Stimulated activated naive B cell treated with anti-CD40 and anti-IgM and Interleukin-4, amounts not matched to agents 10 μg/mL and 1 μg/mL and 100 μg/mL, for 72 hours (primary cell): ENCODE data around the gene FAM240B.

ENCODE experiments used
- ATAC-seq, 2 donors: fragments of 150-1000 bp; cut with Tn5 transposase; replicated peaks; 2 replicates each; pipeline ENCODE4 v1.10.0; 2021; ENCODE audit warnings: moderate library complexity in 1 of 2
- DNase-seq: peaks from one replicate; pipeline ENCODE4 v3.0.0; 2021
- H3K27ac Mint-ChIP-seq: one replicate; pipeline ENCODE4 v1.8.0; 2022; ENCODE audit warnings: mild to moderate bottlenecking, mixed read lengths
- H3K27me3 Mint-ChIP-seq, 2 donors: one replicate each; pipeline ENCODE4 v1.8.0; 2022; ENCODE audit warnings: mixed read lengths in 2 of 2
- H3K36me3 Mint-ChIP-seq, 2 donors: one replicate each; pipeline ENCODE4 v1.8.0; 2022; ENCODE audit warnings: mixed read lengths in 2 of 2, mild to moderate bottlenecking in 1 of 2
- H3K4me1 Mint-ChIP-seq, 2 donors: one replicate each; pipeline ENCODE4 v1.8.0; 2022; ENCODE audit warnings: mixed read lengths in 2 of 2, mild to moderate bottlenecking in 1 of 2
- H3K4me3 Mint-ChIP-seq, 2 donors: one replicate each; pipeline ENCODE4 v1.8.0; 2022; ENCODE audit warnings: mild to moderate bottlenecking in 2 of 2, mixed read lengths in 2 of 2, moderate library complexity in 1 of 2
- H3K9me3 Mint-ChIP-seq, 2 donors: one replicate each; pipeline ENCODE4 v1.8.0; 2022; ENCODE audit warnings: mixed read lengths in 2 of 2, mild to moderate bottlenecking in 1 of 2

FAM240B gene

DNA sequence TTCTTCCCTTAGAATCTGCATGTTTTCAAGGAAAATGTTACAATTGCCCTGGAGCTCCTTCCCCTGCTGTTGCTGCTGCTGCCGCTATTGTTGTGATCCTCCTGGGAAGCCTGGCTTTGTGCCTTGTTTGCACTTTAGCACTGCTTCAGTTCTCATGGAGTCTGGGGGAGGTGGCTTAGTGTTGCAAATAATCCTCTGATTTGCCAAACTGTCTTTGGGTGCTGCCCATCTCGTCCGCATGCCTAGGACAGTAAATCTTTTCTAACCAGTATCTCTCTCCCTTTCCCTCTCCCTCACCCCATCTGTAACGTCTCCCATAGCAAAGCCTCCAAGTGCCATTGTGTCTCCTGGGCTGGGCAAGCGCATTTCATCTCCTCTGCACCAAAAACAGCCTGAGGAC is 30.3 kb downstream of the FAM240B start:
- H3K27ac Mint-ChIP-seq, result no peak overlapping the region
- no peaks in the 10 kb centered on the region for H3K36me3 Mint-ChIP-seq
- H3K4me3 Mint-ChIP-seq, result no peak overlapping the region
- DNase-seq, result no peak
- ATAC-seq, result no peak
- H3K9me3 Mint-ChIP-seq, result no peaks in the 10 kb centered on the region
- H3K27me3 Mint-ChIP-seq, result peaks cover 17% of the 10 kb centered on the region in 2 donors
- H3K4me1 Mint-ChIP-seq, result peaks cover 0 to 1% of the 10 kb centered on the region in 2 donors

DNA sequence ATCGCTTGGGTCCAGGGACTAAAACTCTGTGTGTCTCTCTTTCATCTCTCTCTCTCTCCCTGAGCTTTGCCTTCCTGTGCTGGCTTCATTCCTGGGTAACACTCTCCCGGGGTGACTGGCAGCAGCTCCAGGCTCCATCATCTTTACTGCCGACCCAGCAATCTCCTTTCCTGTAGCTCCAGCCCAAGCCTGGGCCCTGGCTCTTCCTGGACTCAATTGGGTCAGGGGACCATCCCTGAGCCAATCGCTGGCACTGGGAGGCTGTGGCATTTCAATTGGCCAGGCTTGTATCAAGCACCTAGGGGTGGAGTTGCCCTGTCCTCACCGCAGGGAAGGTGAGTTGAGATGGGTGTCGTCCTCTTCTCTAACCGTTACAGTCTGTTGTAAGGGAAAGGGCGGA is 31.9 kb downstream of the FAM240B start:
- Mint-ChIP-seq H3K4me3 (no peak overlapping the region), H3K9me3 (no peaks in the 10 kb centered on the region), H3K27ac (no peak overlapping the region), H3K27me3 (peaks cover 7 to 17% of the 10 kb centered on the region in 2 donors), H3K4me1 (peaks cover 0 to 1% of the 10 kb centered on the region in 2 donors), H3K36me3 (no peaks in the 10 kb centered on the region)
- ATAC-seq, result no peak
- DNase-seq, result no peak

DNA sequence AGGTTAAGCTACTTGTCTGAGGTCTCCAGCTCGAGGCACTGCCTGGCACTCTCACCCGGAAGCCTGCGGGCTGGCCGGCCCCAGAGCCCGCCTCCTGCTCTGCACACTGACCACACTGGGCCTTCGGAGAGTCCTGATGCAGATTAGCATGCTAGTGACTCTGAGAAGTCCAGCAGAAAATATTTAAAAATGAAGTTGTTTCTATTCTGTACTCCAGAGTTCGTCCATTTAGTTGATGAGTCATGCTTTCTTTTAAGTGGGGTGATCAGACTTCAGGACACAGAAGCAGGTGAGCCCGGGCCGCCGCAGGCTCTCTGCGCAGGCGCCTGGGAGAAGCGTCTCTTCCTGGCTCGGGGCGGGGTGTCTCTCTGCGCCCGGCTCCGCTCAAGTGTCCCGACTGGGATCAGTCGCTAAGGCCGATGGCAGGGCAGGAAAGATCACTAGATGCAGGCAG is 32.5 kb downstream of the FAM240B start:
- no peak overlapping the region for H3K27ac Mint-ChIP-seq

DNA sequence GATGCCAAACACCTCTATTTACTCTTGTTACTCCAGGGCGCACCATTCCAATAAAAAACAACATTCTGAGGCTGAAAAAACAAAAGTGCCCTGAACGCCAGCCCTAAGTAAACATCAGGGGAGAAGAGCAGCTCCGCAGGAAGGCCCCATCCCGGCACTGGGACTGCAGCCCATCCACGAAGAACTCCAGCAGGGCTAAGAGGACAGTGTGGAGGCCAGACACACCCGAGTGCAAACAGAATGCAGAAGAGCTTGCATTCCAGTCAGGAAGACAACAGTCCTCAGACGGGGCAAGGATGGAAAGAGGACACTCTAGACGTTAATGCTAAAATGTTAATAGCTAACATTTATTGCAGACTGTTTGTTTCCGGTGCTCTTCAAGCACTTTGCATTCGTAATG is 33.0 kb downstream of the FAM240B start:
- H3K4me1 Mint-ChIP-seq, result peaks cover 0 to 1% of the 10 kb centered on the region in 2 donors
- DNase-seq (no peak), ATAC-seq (no peak)
- H3K4me3 Mint-ChIP-seq, result peak overlapping the region; percentile 58 to 77
- H3K36me3 Mint-ChIP-seq, result no peaks in the 10 kb centered on the region
- no peaks in the 10 kb centered on the region for H3K9me3 Mint-ChIP-seq
- H3K27me3 Mint-ChIP-seq, result peaks cover 6 to 17% of the 10 kb centered on the region in 2 donors
- H3K27ac Mint-ChIP-seq, result no peak overlapping the region

More for the DNA sequence above, 32.5 kb downstream of the FAM240B start:
- Mint-ChIP-seq H3K4me3 (peak overlapping the region; percentile 58 to 77), H3K36me3 (no peaks in the 10 kb centered on the region), H3K4me1 (peaks cover 0 to 1% of the 10 kb centered on the region in 2 donors), H3K9me3 (no peaks in the 10 kb centered on the region), H3K27me3 (peaks cover 6 to 17% of the 10 kb centered on the region in 2 donors)
- DNase-seq, result no peak
- ATAC-seq, result peak; percentile 41 to 69

DNA sequence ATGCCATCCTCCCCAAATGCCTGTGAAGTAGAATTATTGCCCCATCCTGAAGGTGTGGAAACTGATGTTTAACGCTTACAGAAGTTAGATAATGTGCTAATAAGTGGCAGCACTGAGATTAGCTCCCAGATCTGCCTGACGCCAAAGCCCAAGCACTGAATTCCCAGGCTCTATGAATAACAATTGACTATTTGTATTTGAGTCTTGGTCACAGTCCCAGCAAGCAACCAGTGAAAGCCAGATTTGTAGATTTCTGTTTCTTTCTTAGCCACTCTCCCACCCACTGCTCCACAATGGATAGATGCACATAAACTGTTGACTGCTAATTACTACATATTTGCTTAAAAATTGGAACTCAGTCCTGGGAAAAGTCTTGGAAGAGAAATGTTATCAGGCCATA is 34.4 kb downstream of the FAM240B start:
- DNase-seq (no peak), ATAC-seq (no peak)
- Mint-ChIP-seq H3K4me3 (no peak overlapping the region), H3K27me3 (peaks cover 6 to 14% of the 10 kb centered on the region in 2 donors), H3K9me3 (no peaks in the 10 kb centered on the region), H3K36me3 (no peaks in the 10 kb centered on the region), H3K4me1 (peaks cover 0 to 4% of the 10 kb centered on the region in 2 donors), H3K27ac (no peak overlapping the region)

DNA sequence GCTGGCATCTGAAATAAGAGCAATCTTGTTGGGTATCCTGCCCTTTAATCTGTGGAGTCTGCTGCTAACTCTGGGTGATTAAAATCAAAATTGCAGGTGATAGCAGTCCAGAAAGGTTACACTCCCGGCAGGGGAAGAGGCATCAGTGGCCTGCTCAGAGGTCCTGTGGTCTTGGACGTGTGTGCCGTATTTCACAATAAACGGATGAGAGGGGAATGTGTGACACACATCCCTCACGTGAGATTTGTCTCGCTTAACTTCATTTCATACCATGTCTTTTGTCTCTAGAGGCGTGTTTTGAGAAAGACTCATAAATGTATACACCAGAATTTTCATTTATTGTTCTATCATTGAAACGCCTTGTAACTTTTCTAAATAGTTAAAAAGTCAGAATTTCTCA is 36.6 kb downstream of the FAM240B start:
- peaks cover 0 to 6% of the 10 kb centered on the region in 2 donors for H3K4me1 Mint-ChIP-seq
- H3K27ac Mint-ChIP-seq, result no peak overlapping the region
- H3K27me3 Mint-ChIP-seq, result peaks cover 6 to 15% of the 10 kb centered on the region in 2 donors
- no peak overlapping the region for H3K4me3 Mint-ChIP-seq
- ATAC-seq, result no peak
- H3K9me3 Mint-ChIP-seq, result no peaks in the 10 kb centered on the region
- no peaks in the 10 kb centered on the region for H3K36me3 Mint-ChIP-seq
- DNase-seq, result no peak

DNA sequence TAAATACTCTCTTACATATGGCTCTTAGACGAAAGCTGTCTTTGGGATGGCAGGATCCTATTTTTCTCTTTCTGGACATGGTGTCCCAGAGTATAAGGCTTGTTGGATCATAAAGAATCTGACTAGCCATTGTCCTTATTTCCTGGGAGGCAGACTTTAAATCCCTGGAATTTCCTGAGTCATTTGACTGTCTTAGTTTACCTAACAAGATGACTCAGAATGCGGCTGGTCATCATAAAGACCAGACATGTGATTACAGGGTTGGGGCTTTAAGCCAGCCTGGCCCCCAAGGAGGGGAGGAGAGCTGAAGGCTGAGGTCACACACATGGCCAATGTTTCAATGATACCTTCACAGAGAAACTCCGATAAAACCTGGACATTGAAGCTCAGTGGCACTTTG is 37.2 kb downstream of the FAM240B start:
- Mint-ChIP-seq H3K4me1 (peaks cover 0 to 6% of the 10 kb centered on the region in 2 donors), H3K4me3 (no peak overlapping the region), H3K27me3 (peaks cover 6 to 9% of the 10 kb centered on the region in 2 donors), H3K36me3 (no peaks in the 10 kb centered on the region), H3K9me3 (no peaks in the 10 kb centered on the region), H3K27ac (no peak overlapping the region)
- ATAC-seq (no peak), DNase-seq (no peak)

DNA sequence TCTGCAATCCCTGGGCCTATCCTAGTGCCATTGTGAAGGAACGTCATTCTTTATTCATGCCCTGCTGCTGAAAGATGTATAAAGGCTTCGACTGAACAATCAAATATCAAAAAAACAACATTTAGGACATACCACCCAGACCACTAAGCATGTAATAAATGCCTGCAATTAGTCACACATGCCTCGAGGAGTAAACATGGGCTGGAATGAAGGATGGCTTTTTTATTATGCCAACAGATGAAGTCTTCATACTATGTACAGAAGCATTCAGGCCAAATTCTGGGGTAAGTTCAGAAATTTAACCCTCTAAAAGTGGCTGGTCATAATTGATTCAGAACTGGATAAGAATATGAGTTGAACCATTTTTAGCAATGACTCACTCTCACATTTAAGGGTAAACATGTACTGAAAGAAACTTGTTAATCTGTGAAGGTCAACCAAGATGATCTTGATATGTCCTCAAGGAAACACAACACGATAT is 38.1 kb downstream of the FAM240B start:
- no peak overlapping the region for H3K27ac Mint-ChIP-seq
- H3K27me3 Mint-ChIP-seq, result peaks cover 10 to 11% of the 10 kb centered on the region in 2 donors
- no peak overlapping the region for H3K4me3 Mint-ChIP-seq
- peaks cover 0 to 5% of the 10 kb centered on the region in 2 donors for H3K4me1 Mint-ChIP-seq
- peak in 1 of 2 donors; percentile 29 for ATAC-seq
- no peaks in the 10 kb centered on the region for H3K9me3 Mint-ChIP-seq
- no peak for DNase-seq
- H3K36me3 Mint-ChIP-seq, result no peaks in the 10 kb centered on the region

DNA sequence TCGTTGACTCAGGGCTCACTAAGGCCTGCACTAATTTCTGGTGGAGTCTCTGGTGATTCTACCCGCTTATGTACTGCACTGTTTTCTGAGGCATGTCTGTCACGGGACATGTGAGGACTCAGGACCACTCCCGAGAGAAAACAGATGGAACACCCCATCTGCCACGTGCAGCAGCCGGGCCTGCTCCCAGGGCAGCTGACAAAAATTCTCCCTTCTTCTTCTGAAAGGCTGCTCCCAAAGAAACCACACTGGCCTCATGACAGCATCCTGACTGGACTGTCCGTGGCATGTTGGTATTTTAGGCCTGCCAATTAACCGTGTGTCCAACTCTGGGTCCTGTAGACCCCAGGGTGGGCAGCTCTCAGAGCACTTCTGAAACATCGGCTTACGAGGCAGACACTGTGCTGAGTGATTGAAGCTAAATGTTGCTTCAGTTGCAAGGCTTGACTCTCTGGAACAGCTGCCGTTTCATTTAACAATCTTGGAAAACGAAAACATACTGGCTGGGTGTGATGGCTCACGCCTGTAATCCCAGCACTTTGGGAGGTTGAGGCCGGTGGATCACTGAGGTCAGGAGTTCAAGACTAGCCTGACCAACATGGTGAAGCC is 39.0 kb downstream of the FAM240B start:
- no peak for DNase-seq
- Mint-ChIP-seq H3K27me3 (peaks cover 6 to 13% of the 10 kb centered on the region in 2 donors), H3K4me1 (peaks cover 0 to 5% of the 10 kb centered on the region in 2 donors), H3K9me3 (no peaks in the 10 kb centered on the region), H3K27ac (no peak overlapping the region), H3K4me3 (no peak overlapping the region), H3K36me3 (no peaks in the 10 kb centered on the region)
- no peak for ATAC-seq

DNA sequence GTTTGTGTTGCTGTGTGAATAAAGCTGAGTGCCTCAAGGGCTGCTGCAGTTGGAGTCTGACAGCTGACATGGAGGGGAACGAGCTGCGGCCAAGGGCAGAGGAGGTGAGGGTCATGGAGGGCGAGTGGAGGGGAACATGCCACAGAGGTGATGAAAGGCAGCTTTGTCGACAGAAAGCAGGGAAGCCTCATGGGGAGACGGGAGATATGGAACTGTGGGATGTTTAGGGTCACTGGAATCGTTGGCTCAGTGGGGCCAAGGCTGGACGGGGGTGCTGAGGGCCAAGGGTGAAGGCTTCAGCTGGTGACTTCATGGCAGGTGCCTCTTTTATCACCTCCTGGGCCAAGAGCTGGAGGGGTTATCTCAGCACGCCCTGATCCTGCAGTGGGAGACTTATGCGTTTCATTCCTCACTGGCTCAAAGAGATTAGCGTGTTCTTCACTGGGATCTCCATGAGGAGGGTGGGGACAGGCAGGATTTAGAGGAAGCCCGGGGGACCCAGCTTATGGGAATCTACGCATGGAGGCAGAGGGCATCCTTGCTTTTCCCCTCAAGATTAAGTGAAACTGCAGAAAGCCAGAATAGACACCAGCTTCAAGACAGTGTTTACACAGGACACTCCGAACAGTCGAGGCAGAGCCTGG is 42.2 kb downstream of the FAM240B start:
- Mint-ChIP-seq H3K4me1 (peaks cover 2 to 7% of the 10 kb centered on the region in 2 donors), H3K27ac (no peak overlapping the region), H3K9me3 (no peaks in the 10 kb centered on the region), H3K36me3 (no peaks in the 10 kb centered on the region), H3K27me3 (peaks cover 8 to 23% of the 10 kb centered on the region in 2 donors), H3K4me3 (no peak overlapping the region)
- no peak for DNase-seq
- no peak for ATAC-seq

DNA sequence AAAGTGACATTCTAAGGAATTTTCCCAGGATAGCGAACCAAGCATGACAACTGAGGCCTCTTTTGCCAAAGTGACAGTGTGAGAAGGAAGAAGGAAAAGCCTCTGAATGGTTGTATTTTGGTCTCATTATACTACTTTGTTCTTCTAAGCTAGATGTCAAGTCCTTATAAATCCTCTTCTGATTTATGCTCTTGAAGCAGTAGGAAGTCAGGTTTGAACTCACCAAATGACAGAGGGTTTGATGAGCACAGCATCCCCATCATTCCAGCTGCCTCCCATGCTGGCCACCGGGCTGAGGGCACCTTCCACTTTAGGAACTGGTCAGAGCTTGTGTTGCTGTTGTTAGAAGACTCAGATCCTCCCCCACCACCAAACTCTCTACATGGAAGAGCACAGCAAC is 44.1 kb downstream of the FAM240B start:
- Mint-ChIP-seq H3K4me3 (no peak overlapping the region), H3K9me3 (no peaks in the 10 kb centered on the region), H3K27ac (no peak overlapping the region), H3K27me3 (peaks cover 8 to 23% of the 10 kb centered on the region in 2 donors), H3K36me3 (no peaks in the 10 kb centered on the region), H3K4me1 (peaks cover 13 to 18% of the 10 kb centered on the region in 2 donors)
- DNase-seq (no peak), ATAC-seq (no peak)

DNA sequence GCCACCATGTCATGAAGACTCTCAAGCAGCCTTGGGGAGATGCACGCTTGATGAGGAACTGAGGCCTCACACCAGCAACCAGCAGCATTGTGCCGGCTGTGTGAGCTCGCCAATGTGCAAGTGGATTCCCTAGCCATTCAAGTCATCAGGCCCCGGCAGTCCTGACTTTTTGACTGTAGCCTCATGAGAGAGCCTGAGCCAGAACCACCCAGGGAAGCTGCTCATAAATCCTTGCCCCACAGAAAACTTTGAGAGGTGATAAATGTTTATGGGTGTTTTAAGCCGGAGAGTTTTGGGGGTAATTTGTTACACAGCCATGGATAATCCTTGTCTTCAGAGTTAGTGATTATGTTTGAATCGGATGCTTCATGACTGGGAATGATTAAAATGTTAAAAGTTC is 44.7 kb downstream of the FAM240B start:
- peaks cover 8 to 19% of the 10 kb centered on the region in 2 donors for H3K27me3 Mint-ChIP-seq
- H3K9me3 Mint-ChIP-seq, result no peaks in the 10 kb centered on the region
- no peak overlapping the region for H3K4me3 Mint-ChIP-seq
- H3K27ac Mint-ChIP-seq, result no peak overlapping the region
- DNase-seq, result no peak
- H3K4me1 Mint-ChIP-seq, result peaks cover 10 to 18% of the 10 kb centered on the region in 2 donors
- H3K36me3 Mint-ChIP-seq, result no peaks in the 10 kb centered on the region
- ATAC-seq, result no peak

DNA sequence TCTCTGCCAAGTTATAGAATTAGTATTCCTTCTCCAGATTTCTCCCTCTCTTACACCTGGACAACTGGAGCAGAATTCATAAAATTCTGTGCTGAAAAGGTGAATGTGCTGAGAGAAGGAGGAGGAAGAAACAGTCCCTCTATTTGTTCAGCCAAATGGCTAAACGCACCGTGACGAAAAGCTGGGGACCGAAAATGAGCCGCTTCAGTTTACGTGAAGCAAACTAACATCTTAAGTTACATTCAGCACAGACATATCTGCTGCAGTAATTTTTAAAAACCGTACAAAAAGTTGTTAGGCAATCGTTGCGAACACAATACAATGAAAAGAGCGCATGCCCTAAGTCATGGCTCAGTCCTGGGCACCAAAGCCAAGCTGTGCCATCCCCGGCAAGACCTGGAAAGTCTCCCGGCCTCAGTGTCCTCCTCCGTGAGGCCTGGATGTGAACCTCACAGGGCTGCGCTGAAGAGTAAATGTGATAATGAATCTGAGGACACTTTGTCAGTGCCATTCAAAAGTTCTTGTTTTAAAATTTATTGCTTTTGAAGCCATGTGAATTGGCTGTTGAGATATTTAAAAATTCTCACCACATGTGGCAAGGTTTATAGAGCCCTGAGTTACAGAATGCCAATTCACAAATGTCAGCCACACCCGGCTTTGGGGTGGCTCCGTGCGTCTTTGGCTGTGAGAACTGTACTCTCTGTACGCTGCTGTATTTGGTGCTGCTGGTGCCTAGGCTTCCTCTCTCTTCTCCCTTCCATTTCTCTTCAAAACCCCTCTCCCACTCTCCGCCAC is 46.3 kb downstream of the FAM240B start:
- no peaks in the 10 kb centered on the region for H3K36me3 Mint-ChIP-seq
- ATAC-seq, result no peak
- H3K9me3 Mint-ChIP-seq, result no peaks in the 10 kb centered on the region
- H3K27me3 Mint-ChIP-seq, result peaks cover 14 to 19% of the 10 kb centered on the region in 2 donors
- no peak overlapping the region for H3K4me3 Mint-ChIP-seq
- H3K27ac Mint-ChIP-seq, result no peak overlapping the region
- no peak for DNase-seq
- H3K4me1 Mint-ChIP-seq, result peaks cover 14 to 25% of the 10 kb centered on the region in 2 donors

DNA sequence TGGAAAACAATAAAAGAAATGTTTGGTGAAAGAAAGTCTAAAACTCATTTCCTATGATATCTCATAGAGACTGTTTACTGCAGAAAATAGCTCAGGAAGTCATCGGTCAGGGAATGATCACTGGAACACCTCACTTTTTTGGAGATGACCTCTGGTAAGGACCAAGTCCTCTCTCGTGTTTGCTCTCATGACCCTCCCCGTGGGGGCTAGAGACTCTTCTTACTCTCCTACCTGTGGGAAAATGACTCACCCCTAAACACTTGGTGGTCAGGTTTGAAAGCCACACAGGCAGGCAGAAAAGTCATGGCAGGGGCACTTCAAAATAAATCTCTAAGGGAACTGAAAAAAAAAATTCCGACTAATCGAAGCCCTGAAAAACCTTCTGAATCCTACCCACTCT is 48.2 kb downstream of the FAM240B start:
- no peak overlapping the region for H3K27ac Mint-ChIP-seq

More for the DNA sequence above, 48.2 kb downstream of the FAM240B start:
- peak; percentile 48 to 50 for ATAC-seq
- Mint-ChIP-seq H3K9me3 (no peaks in the 10 kb centered on the region), H3K27me3 (peaks cover 15 to 19% of the 10 kb centered on the region in 2 donors), H3K4me1 (peaks cover 14 to 25% of the 10 kb centered on the region in 2 donors), H3K4me3 (no peak overlapping the region), H3K36me3 (no peaks in the 10 kb centered on the region)
- DNase-seq, result no peak
